Measurements from ENCODE around the gene GULP1.
A peak's percentile ranks its signal among the peaks of the same experiment; 100 is the strongest.

The GULP1 gene

DNA sequence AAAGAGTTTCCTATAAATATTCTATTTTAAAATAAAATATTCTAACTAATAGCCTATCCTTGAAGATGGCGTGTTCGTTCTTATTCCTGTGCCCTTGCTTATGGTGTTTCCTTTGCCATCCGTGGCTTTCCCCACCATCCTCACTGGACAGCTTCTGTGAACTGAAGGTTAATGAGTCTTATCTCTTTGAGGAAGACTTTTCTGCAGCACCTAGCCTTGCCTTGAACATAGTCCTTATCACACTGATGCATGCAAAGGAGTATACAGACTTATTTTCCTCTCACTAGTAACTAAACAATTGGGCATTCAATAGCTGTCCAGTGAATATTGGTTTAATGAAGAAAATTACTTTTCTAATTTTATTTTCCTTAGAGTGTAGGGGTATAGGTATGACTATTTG lies 88.1 kb downstream of the GULP1 start:
- no peak for DNase-seq (ENCODE audit: low spot score)

DNA sequence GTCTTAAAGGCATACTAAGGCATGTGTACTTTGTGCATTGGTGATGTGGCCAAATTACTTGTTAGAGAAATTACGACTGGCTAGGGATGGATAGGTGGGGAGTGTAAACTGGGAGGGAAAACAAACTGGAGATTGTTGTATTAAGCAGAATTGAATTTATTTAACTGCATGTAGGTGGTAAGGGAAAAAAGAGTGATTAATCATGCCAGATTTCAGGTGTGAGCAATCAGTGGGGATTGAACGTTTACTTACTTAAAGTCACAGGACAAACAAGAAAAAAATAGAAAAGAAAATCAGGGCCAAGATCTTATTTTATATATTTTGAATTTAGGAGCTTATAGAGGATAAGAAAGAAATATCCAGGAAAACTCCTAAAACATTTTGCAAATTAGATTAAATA lies 88.6 kb downstream of the GULP1 start:
- DNase-seq (ENCODE audit: low spot score) = no peak

DNA sequence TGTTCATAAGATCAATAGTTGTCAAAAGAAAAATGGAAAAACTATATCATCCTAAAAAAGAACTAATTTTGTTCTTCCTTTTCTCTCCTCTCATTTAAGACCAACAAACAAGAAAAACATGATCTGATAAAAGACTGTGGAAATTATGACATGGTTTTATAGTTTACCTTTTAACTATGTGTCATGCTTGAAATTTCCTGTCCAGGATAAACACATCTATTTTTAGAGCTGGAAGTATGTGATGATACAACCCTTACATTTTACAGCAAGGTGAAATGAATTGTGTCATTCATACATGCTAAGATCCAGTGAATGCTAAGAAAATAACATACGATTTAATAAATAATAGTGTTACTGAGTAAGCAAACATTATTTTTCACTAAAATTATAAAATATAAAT lies 89.9 kb downstream of the GULP1 start:
- no peak for DNase-seq (ENCODE audit: low spot score)

- DNase-seq (ENCODE audit: low spot score) = peak; percentile 16
Observed at GRCh38 chr2:188382107-188382506, 90.4 kb downstream of the GULP1 start.

DNA sequence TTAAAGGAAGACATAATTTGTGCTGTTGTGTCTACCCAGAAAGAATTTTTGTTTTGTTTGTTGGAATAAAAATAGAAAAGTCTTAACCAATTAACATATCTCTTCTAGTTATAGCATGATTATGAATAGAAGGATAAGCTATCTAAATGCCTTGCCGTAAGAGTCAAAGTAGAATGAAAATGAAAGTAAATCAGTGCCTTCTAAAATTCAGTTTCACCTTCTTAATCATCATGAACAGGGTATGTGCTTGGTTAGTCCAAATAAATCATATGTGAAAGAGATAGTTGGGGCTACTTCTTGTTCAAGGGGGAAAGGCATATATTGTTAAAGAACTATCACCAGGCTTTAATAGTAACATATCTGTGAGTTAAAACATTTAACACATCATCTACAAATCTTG lies 91.5 kb downstream of the GULP1 start:
- no peak for DNase-seq (ENCODE audit: low spot score)

DNA sequence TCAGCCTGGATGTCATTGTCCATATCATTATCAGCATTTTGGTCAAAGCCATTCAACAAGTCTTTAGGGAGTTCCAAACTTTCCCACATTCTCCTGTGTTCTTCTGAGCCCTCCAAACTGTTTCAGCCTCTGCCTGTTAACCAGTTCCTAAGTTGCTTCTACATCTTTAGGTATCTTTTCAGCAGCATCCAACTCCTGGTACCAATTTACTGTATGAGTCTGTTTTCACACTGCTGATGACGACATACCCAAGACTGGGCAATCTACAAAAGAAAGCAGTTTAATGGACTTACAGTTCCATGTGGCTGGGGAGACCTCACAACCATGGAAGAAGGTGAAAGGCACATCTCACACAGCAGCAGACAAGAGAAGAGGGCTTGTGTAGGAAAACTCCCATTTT lies 94.2 kb downstream of the GULP1 start:
- DNase-seq (ENCODE audit: low spot score) = no peak

DNA sequence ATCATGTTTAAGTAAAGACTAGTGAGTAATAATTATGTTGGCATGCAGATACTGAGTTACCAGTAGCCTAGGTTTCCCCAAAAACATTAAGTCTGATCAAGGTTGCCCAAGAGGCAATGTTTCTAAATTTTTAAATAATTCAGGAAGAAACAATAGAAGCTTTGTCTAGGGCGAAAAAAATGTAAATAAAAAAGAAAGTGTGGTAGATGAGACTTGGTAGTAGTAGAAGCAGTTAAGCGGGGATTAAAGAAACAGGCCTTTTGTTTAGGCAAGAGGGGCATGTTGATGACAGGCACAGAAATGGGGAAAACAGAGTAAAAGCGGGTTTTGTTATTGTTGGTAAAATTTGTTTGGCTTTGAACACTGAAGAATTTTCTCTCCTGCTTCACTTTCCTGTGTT lies 97.2 kb downstream of the GULP1 start:
- no peak for DNase-seq (ENCODE audit: low spot score)

DNA sequence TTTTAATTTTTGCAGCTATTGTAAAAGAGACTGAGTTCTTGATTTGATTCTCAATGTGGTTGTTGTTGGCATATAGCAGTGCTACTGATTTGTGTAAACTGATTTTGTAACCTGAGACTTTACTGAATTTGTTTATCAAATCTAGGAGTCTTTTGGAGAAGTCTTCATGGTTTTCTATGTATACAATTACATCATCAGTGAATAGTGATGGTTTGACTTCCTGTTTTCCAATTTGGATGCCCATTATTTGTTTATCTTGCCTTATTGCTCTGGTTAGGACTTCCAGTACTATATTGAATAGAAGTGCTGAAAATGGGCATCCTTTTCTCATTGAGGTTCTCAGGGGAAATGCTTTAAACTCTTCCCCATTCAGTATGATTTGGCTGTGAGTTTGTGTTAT lies 99.7 kb downstream of the GULP1 start:
- no peak for DNase-seq (ENCODE audit: low spot score)

DNA sequence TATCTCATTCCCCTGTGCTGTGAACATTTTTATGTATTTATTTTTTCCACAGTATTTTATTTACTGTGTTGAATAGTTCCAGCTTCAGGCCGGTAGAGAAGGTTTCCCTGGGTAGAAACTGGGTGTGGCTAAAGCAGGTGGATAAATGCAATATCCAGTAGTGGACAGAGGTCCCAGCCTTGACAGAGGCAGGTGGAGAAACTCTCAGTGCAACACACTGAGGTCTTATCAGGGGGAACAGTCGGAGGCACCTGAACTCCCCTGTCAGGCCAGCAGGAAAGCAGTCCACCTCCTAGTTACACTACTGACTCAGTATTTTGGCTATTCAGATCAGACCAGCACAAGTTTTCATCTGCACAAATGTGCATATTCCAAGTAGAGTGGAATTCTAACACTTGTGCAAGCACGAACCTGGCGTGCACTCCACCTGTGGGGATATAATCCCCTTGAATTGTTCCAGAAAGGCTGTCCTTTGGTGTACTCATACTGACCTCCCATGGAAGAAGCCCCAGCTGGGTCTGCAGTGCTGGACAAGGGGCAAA lies 103.3 kb downstream of the GULP1 start:
- no peak for DNase-seq (ENCODE audit: low spot score)

DNA sequence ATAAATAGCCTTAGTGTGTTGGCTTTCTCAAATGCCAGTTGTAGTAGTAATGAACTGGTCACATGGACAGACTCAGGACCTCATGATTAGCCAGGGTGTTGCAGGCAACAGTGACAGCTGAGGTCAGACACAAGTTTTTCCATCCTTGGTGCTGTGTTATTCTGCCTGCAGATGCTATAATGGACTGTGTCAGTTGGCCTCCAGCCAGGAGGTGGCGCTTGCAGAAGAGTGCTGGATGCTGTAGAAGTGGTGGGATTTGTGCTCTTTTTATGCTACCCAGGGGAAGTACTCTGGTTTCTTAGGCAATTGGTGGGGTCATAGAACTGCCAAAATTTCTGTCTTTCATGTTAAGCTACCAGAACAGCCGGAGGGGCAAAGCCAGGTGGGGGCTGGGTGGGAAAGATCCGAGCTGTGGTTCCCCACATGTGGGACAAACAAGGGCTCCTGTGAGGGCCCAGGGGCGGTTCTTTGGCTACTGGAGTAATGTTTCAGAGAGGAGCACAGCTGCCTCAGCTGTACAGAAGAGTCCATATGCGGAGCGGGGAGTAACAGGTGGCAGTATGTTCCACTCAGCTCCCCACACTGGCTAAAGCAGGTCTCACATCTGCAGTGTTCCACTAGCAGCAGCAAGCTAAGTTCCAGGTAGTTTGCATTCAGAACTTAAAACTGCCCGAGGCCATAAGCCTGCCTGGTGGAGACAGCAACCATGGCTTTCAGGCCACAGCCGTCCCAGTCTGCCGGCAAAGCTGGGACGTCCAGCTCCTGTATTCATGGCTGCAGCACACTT lies 104.4 kb downstream of the GULP1 start:
- DNase-seq (ENCODE audit: low spot score) = no peak

DNA sequence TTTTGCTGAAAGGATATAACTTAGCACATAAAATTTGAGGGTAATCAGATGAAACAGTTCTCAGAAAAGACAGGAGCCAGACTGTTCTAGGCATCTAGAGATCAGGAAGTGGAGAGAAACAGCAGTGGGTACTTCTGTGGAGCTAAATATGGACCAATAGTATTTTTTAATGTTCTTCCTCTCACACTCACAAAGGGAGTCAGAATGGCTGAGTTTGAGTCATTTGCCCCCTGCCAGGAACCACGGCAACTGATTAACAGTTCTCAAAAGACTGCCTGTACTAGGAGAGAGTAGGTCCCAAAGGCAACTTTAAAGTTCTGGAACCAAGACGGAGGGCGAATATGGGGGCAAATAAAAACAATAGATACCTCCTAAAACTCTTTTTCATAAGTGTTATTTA lies 107.5 kb downstream of the GULP1 start:
- no peak for DNase-seq (ENCODE audit: low spot score)

DNA sequence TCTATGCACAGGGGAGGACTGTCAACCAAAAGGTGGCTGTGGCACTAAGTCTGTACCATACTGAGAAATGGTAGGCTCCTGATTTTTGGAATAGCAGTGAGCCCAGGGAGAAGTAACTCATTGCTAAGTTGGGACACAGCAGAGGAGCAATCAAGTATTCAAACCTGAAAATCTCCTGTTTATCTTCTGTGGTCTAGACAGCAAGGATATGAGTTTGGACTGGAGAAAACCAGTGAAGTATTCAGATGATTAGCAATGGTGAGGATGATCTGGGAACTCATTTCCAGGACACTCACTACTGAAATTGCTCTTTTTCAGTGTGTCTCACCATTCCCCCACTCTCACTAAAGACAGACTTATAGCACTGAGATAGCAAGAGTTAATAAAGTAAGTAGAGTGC lies 112.0 kb downstream of the GULP1 start:
- DNase-seq (ENCODE audit: low spot score) = no peak

DNA sequence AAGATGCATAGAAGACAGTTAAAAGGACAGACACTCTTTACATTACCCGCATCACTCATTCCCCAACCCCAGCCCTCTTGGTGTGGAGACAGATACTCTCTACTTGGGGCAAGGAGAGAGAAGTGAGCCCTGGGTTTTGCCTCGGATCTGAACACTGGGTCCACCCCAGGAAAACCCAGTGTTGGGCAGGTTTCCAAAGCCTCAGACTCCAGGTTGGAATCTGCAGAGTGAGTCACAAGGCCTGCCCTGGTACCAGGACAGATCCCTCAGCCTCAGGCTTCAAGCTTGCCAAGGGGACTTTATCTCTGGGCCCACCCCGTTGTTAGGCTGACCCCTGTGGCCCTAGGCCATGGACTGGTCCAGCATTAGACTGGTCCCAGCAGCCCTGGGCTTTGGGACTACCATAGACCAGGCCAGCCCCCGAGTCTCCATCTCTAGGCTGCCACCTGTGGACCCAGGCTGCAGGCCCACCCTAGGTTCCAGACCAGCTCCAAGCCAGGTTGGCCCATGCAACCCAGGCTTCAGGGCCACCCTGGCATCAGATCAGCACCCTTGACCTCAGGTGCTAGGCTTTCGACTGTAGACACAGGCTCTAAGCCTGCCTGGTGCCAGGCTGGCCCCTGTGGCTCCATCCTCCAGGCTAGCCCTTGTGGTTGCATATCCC lies 112.8 kb downstream of the GULP1 start:
- no peak for DNase-seq (ENCODE audit: low spot score)

GRCh38 chr2:188406414-188406813 lies 114.7 kb downstream of the GULP1 start:
- DNase-seq (ENCODE audit: low spot score) = no peak

DNA sequence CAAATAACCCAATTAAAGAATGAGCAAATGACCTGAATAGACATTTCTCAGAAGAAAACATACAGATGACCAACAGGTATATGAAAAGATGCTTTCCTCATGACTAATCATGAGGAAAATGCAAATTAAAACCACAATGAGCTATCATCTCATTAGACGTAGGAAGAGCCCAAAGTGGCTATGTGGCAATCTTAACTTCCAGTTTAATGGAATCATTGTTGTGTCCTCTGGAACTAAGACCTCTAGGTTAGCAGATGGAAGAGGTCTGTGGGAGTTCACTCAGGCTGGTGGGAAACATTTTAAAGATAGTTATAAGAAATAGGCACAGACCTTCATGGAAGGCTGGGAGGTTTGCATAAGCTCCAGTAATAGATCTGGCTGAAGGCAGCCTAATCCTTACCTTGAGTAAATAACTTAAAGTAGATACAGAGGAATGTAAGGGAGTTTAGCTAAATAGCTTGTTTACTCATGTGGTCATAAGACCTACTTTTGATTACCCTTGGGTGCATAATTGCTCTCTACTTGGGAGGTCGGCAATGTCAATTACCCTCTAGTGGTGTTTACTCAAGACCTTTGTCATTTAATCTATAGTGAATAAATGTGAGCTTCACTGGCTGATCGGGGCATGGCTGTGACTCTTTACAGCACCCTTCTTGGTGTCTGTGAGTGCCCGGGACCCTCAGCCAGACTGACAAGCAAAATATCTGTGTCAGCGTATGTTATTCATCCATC lies 119.0 kb downstream of the GULP1 start:
- DNase-seq (ENCODE audit: low spot score) = no peak

- DNase-seq (ENCODE audit: low spot score) = no peak
Observed at GRCh38 chr2:188412190-188412589, 120.5 kb downstream of the GULP1 start.

DNA sequence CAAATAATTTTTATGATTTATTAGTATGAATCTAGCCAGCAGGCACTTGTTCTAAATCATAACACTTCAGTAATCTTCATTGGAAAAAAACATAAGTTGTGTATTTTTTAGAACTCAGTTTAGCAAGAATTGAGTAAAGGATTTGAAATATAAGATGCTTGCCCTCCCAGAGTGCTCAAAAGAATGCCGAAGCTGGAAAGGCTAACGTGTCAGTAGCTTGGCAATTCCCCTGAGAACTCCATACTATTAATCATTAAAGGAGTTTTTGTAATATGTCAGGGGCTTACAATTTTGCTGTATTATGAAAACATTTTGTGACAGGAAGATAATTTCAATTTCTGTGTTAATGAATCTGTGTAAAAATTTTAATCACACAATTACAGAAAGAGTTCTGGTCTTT lies 122.7 kb downstream of the GULP1 start:
- DNase-seq (ENCODE audit: low spot score) = peak; percentile 9

DNA sequence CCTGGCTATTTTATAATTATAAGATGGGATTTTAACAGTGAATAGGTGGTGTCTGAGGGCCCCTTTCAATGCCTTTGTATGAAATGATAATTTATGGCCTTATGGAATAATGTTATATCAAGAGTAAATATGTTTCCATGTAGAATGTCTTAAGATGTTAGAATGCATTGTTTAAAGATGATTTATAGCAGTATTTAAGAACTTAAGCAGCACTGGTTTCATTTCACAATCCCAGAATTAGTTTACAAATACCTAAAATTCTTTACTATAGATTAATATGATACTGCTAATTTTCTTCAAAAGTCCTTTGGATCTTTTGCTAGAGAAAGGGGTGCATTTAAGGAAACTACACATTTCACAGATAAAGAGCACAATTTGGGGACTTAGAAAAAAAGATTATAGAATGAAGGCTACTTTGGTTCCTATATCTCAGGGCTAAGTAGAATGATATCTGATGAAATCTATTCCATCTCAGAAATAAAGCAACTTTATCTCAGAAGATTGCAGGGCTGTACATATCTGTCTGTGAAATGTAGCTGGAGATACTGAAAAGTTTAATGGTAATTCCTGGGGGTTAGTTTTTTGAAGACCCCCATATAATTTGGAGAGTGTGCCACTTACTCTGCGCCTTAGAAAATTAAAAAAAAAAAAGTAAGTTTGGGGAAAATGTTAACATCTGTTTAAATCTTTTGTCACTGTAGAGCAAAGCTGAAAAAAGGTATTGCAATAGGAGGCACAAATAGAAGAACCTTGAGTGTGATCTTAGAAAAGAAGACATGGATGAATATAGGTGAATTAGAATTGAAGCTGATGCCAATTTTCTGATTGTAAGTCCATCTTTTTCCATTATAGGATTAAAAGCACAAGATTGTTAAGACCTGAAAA lies 123.4 kb downstream of the GULP1 start:
- DNase-seq (ENCODE audit: low spot score) = no peak

- DNase-seq (ENCODE audit: low spot score) = no peak
Observed at GRCh38 chr2:188415754-188416083, 124.0 kb downstream of the GULP1 start.

GRCh38 chr2:188416367-188416766 lies 124.7 kb downstream of the GULP1 start:
- no peak for DNase-seq (ENCODE audit: low spot score)

GRCh38 chr2:188422726-188423125 lies 131.1 kb downstream of the GULP1 start:
- no peak for DNase-seq (ENCODE audit: low spot score)

DNA sequence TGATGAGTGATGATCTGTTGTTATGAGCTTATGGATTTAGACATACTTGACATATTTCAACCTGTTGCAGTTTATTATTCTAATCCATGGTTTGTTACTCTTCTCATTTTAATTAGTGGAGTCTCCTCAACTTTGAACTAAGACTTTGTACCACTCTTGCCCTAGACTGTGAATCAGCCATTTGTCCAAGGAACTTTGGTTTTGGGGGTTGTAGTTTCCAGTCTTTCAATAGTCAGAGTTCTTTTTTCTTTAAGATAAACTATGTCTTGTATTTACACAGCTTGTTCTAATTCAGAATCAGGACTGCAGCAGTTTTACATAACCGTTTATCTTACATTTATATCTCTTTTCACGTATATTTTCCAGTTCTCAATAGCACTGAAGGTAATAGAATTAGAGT lies 133.6 kb downstream of the GULP1 start:
- no peak for DNase-seq (ENCODE audit: low spot score)

All from GM03348 (cell line).